ENCODE measurements around the gene KCNH4.
"Not testable (repeated sequence)": the region's sequence is repeated elsewhere in the genome, so short reads cannot be mapped to it uniquely, and the experiment has no call there.

Gene KCNH4

DNA sequence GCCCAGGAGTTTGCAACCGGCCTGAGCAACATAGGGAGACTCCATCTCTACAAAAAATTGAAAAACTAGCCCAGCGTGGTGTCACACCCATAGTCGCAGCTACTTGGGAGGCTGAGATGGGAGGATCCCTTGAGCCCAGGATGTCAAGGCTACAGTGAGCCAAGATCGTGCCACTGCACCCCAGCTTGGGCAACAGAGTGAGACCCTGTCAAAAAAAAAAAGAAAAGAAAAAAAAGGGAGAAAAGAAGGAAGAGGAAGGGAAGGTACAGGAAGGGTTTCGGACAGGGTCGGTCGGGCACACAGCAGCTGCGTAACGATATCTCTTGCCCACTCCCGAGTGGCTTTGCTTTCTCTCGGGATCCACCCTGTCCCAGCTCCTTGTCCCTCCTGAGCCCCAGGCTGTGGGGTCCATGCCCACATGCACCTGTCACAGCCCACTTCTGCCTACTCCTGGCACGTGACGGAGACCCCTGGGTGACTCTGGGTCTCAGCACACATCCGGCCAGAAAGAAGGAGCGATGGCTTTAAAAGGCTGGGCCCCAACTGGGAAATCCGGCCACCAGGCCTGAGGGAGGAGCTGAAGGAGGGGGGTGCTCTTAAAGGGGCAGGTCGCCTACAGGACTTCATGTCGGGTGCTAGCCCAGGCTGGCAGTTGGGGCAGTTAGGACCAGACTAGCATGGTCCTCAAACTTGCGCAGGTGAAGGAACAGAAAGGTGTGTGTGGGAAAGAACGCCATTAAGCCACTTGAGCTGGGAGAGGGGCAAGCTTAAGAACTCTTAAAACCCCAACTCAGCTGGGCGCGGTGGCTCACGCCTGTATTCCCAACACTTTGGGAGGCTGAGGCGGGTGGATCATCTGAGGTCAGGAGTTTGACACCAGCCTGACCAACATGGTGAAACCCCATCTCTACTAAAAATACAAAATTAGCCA is 13.3 kb upstream of the KCNH4 start, which contains the start of gene GHDC:
TSS of gene GHDC (minus strand) at position 526 of the 931 bp plus-strand sequence. CDS start 913 bp downstream, outside the sequence.
- DNase-seq (ENCODE audit: low spot score), result peak; percentile 94

DNA sequence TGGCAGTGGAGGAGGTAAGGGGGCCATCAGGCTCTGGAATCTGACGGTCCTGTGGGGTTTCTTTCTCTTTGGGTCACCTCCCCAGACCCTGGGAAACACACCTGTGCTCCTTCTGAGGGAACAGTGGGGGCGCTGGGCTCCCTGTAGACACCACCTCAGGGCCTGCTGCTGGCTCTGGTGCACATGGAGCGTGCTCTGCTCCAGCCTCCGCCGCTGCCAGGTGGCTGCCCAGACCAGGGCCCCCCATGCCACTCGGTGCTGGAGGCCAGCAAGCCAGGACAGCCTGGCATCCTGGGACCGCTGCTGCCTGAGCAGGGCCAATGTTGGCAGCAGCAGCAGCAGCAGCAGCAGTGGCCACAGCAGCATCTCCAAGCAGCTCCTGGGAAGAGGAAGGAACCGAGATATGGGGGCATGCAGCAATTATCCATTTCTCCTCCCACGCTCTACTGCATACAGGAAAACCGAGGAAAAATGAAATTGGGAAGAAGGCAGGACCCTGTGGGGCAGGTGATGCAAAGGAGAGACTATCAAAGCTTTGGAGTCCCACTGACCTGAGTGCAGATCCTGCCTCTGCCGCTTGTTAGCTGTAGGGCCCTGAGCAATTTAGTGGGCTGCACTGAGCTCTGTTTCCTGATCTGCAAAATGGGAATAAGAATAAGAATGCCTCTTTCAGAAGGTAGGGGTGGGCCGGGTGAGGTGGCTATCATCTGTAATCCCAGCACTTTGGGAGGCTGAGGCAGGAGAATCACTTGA is 12.4 kb upstream of the KCNH4 start:
- DNase-seq (ENCODE audit: low spot score), result no peak

DNA sequence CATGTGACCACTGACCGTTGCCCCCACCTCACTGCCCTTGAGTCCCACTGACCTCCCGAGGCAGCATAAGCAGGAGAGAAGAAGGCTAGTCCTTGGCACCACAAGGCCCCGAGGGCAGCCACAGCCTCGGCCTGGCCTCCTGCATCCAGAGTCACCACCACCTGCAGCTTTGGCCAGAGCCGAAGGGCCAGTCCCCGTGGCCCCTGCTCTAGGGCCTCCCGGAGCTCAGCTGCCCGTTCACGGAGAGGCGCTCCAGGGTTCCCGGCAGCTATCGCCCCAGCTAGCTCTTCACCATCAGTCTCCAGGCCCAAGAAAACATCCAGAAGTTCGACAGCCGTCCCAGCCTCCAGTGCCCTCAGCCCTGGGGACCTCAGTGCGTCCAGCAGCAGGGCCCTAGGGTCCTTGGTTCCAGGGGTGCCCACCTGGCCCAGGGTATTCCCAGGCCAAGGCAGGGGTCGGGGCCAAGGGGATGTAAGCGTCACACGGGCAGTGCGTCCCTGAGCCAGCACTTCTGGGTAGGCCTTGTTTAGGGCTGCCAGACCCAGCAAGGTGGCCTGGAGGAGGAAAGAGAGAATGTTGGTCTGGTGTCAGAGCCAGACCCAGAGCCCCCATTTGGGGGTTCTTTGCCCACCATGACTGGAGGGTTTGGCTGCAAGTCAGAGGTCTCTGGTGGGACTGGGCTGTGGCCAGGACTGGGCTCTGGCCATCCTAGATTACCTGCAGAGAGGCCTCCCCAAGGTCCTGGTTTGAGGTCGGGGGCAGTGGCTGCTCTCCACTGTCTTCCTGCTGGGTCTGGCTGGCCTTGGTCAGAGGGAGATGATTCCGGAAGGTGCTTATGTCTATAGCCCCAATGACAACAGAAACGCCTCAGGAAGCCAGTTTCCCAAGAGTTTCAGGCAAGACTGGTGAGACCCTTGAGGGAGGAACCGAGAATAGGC is 11.5 kb upstream of the KCNH4 start:
- DNase-seq (ENCODE audit: low spot score), result no peak

DNA sequence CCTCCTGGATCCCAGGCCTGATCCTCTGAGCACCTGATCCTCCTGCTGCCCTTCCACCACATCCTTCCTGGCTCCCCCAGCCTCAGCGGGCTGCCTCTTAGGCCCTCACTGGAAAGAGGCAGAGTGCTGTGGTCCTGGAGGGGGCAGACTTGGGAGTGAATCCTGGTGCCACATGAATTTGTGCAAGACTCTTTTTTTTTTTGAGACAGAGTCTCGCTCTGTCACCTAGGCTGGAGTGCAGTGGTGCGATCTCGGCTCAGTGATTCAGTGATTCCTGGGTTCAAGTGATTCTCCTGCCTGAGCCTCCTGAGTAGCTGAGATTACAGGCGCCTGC is 10.3 kb upstream of the KCNH4 start:
- no peak for DNase-seq (ENCODE audit: low spot score)

DNA sequence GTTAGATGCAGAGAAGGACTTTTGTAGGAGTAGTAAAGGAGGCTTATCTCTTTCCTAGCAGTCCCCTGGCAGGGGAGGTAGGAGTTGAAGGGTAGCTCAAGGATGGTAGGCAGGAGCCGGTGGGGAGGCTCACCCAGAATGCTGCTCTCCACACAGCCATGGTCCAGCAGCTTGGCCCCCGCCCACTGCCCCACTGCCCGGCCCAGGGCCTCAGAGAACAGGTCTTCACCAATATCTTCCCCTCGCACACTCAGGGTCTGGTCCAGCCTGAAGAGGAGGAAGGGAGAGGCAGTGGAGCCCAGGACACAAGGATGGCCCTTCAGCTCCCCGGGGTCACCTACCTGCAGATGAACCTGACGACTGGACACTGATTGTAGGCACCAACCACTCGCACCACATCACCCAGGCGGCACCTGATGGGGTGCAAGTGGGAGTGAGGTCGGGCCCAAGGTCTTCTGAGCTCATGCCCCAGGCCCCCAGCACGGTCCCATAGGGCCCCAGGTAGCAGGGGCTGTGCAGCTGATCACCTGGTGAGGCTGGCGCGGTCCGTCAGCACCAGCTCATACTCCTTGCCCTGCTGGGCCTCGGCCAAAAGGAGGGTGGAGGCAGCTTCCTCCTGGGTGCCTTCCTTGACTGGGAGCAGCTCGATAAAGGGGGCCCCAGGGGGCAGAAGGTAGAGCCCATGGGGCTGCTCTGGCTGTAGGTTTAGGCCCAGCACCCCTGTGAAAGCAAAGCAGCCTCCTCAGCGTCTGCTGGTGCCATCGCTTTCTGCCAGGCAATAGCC is 9.7 kb upstream of the KCNH4 start:
- DNase-seq (ENCODE audit: low spot score), result no peak

DNA sequence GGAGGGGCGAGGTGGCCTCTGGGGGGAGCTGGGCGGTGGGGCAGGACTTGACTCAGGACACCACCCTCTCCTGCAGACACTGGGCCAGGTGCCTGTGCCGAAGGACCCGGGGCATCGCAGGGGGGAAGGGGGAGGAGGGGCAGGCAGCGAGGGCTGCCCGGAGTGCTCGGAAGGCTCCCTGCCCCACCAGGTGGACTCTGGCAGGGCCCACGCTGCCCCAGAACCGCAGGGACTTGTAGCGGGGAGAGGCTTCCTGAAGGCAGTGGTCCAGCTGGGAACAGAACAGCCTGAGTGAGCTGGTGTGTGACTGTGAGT is 8.7 kb upstream of the KCNH4 start:
- DNase-seq (ENCODE audit: low spot score), result no peak

DNA sequence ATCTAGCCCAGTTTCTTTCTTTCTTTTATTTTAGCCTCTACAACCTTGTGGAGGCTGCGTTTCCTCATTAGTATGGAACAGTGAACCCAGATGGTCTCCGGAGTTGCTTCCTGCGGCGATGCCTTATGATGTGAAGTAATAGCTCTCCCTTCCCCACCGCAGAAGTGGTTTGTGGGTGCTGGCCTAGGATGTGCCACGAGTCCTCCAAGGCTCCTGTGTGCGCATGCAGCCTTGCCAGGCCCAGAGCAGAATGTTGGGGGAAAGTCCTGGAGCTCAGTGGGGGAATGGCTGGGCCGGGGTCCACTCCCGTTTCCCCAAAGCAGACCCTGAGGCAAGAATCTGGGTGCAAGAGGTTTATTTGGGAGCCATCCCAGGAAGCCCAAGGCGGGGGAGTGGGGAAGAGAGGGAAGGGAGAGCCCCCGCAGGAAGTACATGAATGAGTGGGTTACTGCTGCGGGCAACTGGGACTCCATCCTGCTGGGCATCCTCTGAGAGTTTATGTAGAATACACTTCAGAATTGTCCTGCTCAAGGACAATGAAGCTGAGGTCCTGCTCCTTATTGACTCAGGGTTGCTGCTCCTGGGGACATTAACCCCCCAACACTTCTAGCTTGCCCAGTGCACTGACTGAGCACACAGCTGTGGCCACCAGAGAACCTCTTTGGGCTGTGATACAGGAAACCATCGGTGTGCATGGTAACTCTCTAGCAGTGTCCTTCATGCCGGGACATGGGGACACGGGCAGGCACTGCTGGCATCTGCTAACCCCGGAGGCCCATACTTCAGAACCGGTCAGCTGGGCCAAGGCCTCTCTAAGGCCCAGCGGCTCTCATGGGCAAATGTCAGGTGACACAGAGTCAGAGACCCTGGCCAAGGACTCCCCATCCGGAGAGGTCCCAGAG is 8.1 kb upstream of the KCNH4 start:
- DNase-seq (ENCODE audit: low spot score), result peak; percentile 33

DNA sequence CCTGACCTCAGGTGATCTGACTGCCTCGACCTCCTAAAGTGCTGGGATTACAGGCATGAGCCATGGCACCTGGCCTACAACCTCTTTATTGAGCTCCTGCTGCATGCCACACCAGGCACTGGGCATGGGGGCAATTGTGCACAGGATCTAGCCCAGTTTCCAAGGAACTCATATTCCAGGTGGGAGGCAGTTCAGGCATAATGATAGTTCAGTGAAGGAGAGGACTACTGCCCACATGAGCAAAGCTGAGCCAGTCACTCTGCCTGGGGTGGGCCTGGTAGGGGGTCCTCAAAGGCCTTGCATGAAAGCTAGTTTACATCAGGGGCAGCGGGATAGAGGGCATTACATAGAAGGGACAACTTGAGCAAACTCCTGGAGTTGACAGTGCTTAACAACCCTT is 6.9 kb upstream of the KCNH4 start:
- no peak for DNase-seq (ENCODE audit: low spot score)

DNA sequence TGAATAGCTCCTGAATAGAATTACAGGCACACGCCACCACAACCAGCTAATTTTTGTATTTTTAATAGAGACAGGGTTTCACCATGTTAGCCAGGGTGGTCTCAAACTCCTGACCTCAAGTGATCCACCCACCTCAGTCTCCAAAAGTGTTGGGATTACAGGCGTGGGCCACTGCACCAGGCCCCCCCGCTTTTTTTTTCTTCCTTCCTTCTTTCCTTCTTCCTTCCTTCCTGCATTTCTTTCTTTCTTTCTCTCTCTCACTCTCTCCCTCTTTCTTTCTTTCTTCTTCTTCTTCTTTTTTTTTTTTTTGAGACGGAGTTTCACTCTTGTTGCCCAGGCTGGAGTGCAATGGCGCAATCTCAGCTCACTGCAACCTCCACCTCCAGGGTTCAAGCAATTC is 5.2 kb upstream of the KCNH4 start:
- not testable (repeated sequence) for DNase-seq (ENCODE audit: low spot score)

DNA sequence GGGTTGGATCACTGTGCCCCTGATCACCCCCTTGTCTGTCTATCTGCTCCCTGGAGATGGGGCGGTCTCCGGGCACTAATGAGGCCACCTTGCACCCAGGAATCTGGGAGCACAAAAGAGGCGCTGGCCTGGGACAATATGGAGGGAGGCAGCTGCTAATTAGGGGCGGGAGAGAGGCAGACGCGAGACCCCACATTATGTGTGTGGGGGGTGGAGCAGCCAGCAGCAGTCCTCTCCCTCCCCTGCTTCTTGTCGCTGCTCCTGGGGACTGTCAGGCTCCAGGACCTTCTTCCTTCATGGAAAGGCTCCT is 4.6 kb upstream of the KCNH4 start:
- no peak for DNase-seq (ENCODE audit: low spot score)

DNA sequence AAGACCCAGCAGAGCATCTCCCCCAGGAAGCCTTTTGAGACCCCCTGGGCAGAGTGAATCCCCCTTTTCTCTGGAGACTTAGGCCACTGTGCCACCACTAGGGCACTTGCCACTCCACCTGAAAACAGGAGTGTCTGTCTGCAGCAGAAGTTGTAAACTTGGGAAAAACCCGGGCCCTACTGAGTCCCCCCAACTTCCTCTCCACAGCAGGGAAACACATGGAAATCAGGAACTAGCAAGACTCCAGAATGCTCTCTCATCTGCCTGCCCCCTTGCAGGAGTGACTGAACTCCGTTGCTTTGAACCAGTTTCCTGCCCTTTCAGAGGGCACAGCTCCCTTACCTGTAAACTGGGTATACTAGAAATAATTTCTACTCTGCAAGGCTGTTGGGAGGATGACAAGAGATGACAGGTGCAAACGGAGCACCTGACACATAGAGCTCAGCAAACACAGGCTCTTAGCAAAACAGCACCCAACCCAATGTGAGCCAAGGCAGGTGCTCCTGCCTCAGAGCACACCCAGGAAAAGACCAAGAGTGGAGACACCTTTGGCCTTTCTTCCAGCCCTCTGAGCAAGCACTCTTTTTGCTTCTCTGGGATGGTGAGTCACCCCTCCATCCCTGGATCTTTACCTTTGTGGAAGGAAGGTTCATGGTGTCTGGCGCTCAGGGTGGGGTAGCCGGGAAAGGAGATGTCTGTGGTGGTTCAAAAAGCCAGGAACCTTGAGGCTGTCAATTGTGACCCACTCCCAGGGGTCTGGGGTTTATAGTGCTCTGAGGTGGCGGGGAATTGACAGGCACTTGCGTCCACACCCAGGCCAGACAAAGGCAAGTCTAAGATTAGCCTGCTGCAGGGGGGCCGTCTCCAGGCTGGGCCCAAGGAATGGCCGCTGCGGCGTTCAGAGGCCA is 4.0 kb upstream of the KCNH4 start, which contains the start of gene HCRT:
TSS of gene HCRT (minus strand) at position 740 of the 908 bp plus-strand sequence. CDS start at position 653, 87 bp downstream.
- DNase-seq (ENCODE audit: low spot score), result no peak

DNA sequence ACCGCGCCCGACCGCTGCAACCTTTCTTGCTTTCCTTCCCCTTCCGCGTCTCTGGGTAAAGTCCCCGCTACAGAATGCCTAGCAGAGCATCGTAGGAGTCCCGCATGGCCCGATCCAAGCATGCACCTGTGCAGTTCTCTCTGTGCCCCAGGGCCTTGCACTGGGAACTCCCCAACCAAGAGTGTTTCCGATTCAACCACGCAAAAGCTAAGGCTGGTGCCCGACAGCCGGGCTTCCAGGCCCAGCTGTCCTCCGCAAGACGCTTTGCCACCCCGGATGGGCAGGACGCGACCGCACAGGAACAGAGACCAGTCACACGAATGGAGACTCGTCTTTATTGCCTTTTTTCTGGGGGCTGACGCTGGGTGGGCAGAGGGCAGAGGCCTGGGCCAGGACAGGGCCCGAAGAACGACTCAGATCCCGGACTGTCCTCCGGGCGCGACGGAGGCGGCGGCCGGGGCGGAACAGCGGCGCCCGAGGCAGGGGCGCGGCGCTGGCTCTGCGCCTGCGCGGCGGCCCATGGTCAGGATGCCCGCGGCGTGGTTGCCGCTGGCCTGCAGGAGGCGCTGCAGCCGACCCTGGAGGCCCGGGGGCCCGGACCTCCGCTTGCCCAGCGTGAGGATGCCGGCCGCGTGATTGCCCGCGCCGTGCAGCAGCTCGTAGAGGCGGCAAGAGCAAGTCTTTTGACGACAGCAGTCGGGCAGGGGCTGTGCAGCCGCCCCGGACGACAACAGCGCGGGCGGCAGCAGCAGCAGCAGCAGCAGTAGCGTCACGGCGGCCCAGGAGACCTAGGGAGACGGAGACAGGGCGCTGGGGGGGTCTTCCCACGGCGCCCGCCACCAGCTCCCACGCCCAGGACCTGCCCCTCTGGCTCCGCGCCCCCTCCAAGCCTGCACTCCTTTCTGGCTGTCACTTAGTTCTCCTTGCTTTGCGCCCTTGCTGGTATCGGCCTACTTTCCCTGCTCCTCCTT is 3.1 kb upstream of the KCNH4 start:
- peak; percentile 74 for DNase-seq (ENCODE audit: low spot score)

DNA sequence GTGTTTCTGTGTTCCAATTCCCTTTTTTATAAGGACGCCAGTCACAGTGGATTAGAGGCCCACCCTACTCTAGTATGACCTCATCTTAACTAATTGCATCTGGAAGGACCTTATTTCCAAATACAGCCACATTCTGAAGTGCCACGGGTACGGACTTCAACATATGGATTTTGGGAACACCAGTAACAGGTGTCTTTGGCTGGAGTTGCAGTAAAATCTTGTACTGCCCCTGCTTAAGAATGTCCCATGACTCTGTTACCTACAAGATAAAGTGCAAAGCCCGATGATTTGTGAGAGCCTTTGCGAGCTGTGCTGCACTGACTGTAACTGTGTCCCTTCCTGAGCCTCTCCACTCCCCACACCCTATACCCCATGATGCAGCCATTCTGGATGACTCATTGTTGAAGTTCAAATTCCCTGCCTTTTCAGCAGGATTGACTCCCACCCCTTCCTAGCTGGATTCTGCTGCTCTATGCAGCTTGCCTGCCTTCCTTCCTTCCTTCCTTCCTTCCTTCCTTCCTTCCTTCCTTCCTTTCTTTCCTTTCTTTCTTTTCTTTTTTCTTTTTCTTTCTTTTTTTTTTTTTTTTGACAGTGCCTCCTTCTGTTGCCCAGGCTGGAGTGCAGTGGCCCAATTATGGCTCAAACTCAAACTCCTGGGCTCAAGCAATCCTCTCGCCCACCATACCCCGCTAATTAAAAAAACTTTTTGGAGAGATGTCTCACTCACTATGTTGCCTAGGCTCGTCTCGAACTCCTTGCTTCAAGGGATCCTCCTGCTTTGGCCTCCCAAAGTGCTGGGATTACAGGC is 2.2 kb upstream of the KCNH4 start:
- DNase-seq (ENCODE audit: low spot score), result no peak

DNA sequence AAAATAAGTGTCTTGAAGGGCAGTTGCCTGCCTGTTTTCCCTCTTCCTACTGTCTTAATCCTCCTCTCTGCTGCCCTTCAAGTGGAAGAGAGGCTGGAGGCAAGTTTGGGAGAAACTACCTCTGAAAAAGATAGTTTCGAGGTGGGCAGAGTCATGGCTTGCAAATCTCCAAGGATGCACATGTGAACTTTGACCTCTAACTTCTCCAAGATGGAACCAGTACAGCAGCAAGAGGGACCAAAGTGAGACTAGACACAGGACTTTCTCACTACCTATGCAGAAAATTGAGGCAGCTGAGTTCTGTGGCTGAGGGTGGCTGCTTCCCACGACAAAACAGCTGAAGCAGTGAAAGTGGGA is 887 bp upstream of the KCNH4 start:
- no peak for DNase-seq (ENCODE audit: low spot score)

DNA sequence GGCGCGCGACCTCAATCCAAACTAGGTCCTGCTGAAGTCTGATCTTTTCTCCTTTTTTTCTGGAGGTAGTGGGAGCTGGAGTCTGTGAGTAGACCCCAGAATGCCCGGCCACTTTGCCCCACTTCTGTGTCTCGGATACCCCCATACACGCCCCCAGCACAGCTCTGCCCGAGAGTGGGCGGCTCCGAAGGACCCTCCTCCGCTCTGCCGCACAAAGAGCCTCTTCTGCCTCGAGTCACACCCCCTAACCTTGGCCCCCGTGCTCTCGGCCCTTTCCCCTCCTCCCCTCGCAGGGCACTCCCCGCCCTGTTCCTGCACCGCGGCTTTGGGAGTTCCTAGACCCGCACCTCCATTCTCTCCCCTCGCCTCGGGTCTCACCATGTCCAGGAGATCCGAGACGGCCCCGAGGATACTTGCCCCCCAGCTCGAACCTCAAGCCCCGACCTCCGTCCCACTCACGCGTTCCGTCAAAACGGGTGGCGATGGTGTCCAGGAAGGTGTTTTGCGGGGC is 476 bp downstream of the KCNH4 start:
- DNase-seq (ENCODE audit: low spot score), result no peak

DNA sequence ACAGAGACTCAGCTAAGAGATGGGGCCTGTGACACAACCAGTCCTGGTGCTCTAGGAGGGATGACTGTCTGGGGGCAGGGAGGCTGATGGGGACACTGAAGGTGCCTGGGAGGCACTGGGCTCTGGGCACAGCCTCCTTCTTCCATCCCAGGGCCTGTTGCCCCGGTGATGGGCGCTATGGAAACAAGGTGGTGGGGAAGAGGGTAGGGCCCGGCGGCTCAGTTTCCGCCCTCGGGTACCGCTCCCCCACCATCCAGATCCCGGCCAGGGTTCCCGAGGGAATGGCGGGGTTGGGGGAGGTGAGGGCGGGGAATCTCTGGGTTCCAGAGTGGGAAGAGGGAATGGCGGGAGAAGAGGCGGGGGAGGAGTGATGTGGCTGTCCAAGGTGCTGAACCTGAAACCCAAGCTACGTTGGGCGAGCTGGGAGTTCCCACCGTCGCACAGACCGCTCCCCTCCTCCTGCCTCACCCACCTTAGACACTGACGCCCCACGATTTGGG is 981 bp downstream of the KCNH4 start:
- DNase-seq (ENCODE audit: low spot score), result no peak

DNA sequence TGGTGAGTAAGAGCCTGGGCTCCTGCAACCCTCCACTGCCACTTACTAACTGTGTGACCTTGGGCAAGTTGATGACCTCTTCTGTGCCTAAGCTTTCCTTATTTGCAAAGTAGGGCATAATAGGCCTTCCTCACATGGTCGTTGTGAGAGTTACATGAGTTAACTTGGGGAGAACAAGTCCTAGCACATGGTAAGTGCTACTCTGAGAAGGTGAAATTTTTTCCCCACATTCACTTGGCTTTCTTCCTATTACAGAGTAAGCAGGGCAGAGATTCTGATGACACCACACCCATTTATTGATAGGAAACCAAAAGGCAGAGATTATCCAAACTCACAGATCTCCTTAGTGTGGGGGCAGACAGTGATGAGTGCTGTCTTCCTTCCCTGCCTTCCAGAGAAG is 1.6 kb downstream of the KCNH4 start:
- DNase-seq (ENCODE audit: low spot score), result no peak

Measured in Ammon's horn (tissue), 1 donor.